Measurements from ENCODE around the gene JADE1.
A peak's percentile ranks its signal among the peaks of the same experiment; 100 is the strongest.

Gene JADE1

GRCh38 chr4:128846063-128846462 lies 36.6 kb downstream of the JADE1 start:
- DNase-seq = no peak

DNA sequence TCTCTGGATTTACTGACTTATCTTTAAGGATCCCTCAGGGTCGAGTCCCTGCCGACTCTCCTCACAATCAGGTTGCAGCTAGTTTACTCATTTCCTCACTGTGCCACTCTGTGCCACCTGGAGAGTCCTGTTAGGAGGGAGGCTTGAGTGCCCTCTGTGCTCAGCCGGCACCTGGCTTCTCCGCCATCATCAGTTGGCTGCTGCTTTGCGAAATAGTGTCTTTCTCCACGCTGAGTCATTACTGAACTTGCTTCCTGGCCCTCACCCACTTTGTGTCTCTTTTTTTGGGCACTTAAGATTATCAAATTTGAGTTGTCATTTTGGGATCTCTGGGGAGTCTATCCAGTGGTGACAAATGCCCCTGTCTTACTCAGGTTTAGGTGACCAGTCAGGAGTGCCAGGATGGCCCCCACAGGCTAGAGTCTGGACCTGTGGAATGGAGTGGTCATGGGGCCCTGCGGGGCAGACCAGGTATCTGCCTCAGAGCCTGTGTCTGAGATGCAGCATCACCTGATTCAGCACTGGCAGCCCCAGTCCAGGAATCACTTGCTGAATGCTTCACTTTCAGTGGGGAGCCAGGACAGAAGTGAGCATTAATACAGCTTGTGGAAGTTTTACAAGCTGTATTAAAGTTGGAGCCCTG lies 37.7 kb downstream of the JADE1 start:
- DNase-seq = no peak

GRCh38 chr4:128848461-128848860 lies 39.0 kb downstream of the JADE1 start:
- DNase-seq = no peak

GRCh38 chr4:128850252-128850651 lies 40.8 kb downstream of the JADE1 start:
- no peak for DNase-seq

DNA sequence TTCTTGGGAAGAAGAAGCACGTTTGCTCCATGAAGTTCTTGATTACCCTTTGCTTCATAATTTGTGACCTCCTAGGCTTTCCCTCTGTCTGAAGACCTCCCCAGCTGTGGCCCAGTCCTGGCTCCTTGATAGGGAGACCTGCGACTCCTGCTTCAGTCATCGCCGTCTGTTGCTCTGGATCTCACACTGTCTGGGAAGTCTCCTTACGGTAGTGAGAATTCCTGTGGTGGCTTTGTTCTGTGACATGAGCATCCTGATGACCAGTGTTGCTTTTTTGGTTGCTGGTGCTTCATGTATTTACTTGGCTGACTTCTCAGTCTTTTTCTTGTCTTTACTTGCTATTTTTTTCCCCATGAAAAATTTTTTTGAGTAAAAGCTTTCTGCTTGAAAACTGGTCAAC lies 44.2 kb downstream of the JADE1 start:
- DNase-seq = no peak

GRCh38 chr4:128854433-128854832 lies 44.9 kb downstream of the JADE1 start:
- peak; percentile 84 for DNase-seq

- no peak for DNase-seq
Observed at GRCh38 chr4:128855621-128856020, 46.1 kb downstream of the JADE1 start.

- DNase-seq = no peak
Observed at GRCh38 chr4:128856246-128856645, 46.7 kb downstream of the JADE1 start.

- DNase-seq = no peak
Observed at GRCh38 chr4:128858879-128859671, 49.6 kb downstream of the JADE1 start.

DNA sequence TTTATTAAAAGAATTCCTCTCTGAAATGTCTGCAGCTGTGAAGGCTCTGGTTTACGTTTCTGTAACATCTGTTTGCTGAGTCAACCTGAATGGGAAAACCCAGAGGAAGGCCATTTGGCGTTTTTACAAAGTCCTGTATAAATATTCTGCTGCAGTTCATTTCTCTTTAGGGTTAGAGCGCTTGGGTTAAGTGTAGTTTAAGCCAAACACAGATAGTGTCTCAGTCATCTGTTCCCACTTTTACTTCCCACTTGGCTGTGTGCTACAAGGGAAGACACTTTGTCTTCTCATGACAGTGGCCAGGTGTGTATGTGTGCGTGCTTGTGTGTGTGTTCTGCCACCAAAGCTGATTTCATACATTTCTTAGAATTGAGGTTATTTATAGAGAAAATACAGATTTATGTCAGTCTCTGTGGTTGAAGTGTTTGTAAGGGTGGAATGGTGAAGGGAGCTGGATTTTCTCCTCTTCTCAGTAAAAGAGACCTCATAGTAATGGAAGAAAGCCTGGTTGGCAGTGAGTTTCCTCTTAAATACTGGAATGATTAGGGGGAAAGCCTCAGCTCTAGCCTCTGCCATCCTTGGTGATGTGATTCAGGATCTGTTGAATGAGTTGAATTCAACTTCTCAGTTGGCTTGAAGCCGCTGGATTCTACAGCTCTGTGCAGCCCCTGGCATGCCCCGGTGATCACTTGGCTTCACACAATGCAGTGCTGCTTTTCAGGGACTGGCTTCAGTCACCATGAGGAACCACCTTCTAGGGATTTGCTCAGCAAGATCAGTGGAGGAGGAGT lies 50.6 kb downstream of the JADE1 start:
- no peak for DNase-seq

- DNase-seq = peak; percentile 46 to 56
Observed at GRCh38 chr4:128861856-128862518, 52.5 kb downstream of the JADE1 start.

GRCh38 chr4:128862608-128863311 lies 53.3 kb downstream of the JADE1 start:
- DNase-seq = no peak

DNA sequence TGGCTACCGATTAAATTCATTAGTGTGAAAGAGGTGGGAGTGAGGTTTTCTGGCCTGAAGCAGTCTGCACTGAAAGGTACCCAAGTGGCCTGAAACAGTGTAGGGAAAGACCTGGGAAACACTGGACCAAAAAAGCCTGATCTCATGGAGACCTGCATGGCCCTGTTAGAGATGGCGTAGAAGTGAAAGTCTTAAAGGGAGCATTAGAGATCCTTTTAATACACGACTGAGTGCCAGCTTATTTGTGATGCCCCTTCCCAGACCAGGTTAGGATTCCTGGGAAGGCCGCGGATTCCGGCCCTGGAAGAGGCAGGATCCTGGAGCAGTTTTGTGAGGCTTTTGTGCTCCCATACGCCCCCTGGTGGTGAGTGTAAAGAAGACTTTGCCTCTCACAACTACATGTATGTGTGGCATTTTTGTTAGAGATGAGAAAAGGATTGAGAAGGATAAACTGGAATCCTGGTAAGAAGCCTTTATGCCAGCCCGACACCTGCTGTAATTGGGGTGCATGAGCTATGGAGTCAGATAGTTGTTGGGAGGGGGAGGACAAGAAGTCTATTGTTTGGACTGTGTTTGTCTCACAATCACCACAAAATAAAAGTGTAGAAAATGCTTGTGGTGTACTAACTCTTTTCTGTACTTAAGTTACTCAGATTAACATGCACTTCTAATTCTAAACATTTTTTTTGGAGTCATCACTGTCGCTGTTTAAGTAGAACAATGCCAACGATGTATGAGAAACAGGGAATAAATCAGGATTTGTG lies 54.0 kb downstream of the JADE1 start:
- DNase-seq = peak; percentile 31 to 66

DNA sequence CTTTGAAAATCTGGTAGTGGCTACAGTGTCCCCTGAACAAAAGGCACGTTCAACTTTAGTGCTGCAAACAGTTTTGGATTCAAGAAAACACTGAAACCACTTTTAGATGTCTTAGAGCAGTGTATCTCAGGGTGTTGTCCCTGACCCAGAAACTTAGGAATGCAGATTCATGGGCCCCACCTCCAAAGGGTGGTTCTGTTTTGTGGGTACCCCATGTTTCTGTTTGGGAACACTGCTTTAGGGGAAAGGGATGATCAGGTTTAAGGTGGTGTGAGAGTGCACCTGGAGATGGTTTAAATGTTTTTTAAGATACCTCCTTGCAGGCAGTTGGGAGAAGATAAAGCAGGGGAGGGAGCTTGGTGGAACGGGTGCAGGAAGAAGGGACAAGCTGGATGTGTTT lies 55.6 kb downstream of the JADE1 start:
- DNase-seq = no peak

GRCh38 chr4:128866269-128866668 lies 56.8 kb downstream of the JADE1 start:
- no peak for DNase-seq

- no peak for DNase-seq
Observed at GRCh38 chr4:128866691-128867090, 57.2 kb downstream of the JADE1 start.

GRCh38 chr4:128868758-128869157 lies 59.3 kb downstream of the JADE1 start:
- no peak for DNase-seq

GRCh38 chr4:128869776-128870509 lies 60.4 kb downstream of the JADE1 start:
- DNase-seq = no peak

DNA sequence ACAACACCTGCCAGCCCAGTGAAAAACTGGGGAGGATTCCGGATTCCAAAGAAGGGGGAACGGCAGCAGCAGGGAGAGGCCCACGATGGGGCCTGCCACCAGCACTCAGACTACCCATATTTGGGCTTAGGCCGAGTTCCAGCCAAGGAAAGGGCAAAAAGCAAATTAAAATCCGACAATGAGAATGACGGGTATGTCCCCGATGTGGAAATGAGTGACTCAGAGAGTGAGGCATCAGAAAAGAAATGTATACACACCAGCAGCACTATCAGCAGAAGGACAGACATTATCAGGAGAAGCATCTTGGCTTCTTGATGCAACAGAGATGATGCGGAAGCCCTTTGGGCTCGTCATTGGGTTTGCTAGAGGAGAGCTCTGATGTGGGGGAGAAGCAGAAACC lies 62.4 kb downstream of the JADE1 start:
- no peak for DNase-seq

- no peak for DNase-seq
Observed at GRCh38 chr4:128876200-128876599, 66.7 kb downstream of the JADE1 start.

- no peak for DNase-seq
Observed at GRCh38 chr4:128877934-128878333, 68.4 kb downstream of the JADE1 start.

Data from Kasumi-1 (cell line).